ENCODE results near the gene UBE2C.

GRCh38 chr20:45827030-45827652, 14.7 kb downstream of the UBE2C start, which contains the start of gene TNNC2:
- TF ChIP-seq EP300 (conservative IDR thresholded peaks at IDR 0.05; ENCODE audit: poor library complexity, severe bottlenecking) (no peak), CTCF (IDR thresholded peaks at IDR 0.05; ENCODE audit: poor library complexity, severe bottlenecking) (no peak), REST (IDR thresholded peaks at IDR 0.05; ENCODE audit: borderline replicate concordance) (no peak), POLR2AphosphoS5 (IDR thresholded peaks at IDR 0.05) (no peak), RAD21 (conservative IDR thresholded peaks at IDR 0.05) (no peak), SMC3 (conservative IDR thresholded peaks at IDR 0.05; ENCODE audit: poor library complexity) (no peak), TAF1 (IDR thresholded peaks at IDR 0.05; ENCODE audit: low read depth) (no peak), EZH2 (IDR thresholded peaks at IDR 0.05; ENCODE audit: borderline replicate concordance, insufficient read depth, low read length, poor library complexity, severe bottlenecking) (no peak), MXI1 (conservative IDR thresholded peaks at IDR 0.05; ENCODE audit: poor library complexity, severe bottlenecking) (no peak)

Measured in neural cell (in vitro differentiated cells).